ENCODE results near the gene SNAPC3.

DNA sequence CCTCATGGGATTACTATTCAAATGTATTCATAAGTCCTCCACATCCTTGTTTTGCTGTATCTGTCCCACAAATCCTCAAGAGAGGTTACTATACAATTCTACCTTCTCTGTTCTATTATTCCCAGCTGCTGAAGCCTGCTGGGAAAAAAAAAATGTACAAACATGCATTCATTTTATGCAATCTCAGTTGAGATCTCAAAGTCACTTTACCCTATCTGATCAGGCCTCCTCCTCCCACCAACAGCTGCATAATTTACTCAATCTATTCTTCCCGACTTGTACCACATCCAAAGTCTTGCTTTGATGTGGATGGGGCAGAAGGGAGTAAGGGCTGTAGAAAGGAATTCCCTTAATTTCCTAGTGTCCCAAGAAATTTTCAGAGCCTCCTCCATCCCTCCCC, 59.5 kb downstream of the SNAPC3 start:
- TF ChIP-seq, protein P1, sequence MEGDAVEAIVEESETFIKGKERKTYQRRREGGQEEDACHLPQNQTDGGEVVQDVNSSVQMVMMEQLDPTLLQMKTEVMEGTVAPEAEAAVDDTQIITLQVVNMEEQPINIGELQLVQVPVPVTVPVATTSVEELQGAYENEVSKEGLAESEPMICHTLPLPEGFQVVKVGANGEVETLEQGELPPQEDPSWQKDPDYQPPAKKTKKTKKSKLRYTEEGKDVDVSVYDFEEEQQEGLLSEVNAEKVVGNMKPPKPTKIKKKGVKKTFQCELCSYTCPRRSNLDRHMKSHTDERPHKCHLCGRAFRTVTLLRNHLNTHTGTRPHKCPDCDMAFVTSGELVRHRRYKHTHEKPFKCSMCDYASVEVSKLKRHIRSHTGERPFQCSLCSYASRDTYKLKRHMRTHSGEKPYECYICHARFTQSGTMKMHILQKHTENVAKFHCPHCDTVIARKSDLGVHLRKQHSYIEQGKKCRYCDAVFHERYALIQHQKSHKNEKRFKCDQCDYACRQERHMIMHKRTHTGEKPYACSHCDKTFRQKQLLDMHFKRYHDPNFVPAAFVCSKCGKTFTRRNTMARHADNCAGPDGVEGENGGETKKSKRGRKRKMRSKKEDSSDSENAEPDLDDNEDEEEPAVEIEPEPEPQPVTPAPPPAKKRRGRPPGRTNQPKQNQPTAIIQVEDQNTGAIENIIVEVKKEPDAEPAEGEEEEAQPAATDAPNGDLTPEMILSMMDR (IDR thresholded peaks at IDR 0.05), result no peak
- no peak for TF ChIP-seq POLR2AphosphoS5 (IDR thresholded peaks at IDR 0.05)
- TF ChIP-seq EP300 (IDR thresholded peaks at IDR 0.05), result no peak
